Fibroblast of pulmonary artery (primary cell): ENCODE data around the gene CBX8.

Experiments
- DNase-seq: peaks from one replicate; pipeline ENCODE4 v3.0.0-alpha.2; 2010; ENCODE audit warnings: low read depth
- H3K4me3 ChIP-seq: replicated peaks from 2 replicates; pipeline ENCODE4 v1.5.1; 2011; ENCODE audit warnings: low read depth, mild to moderate bottlenecking, control low read depth, low read length, moderate library complexity
- TF ChIP-seq, protein P1 (sequence below): IDR thresholded peaks from 2 replicates; pipeline ENCODE4 v1.5.1; 2011; ENCODE audit warnings: mild to moderate bottlenecking, control low read depth, low read length, inconsistent platforms; ENCODE audit errors: missing control alignments

CBX8 gene

DNA sequence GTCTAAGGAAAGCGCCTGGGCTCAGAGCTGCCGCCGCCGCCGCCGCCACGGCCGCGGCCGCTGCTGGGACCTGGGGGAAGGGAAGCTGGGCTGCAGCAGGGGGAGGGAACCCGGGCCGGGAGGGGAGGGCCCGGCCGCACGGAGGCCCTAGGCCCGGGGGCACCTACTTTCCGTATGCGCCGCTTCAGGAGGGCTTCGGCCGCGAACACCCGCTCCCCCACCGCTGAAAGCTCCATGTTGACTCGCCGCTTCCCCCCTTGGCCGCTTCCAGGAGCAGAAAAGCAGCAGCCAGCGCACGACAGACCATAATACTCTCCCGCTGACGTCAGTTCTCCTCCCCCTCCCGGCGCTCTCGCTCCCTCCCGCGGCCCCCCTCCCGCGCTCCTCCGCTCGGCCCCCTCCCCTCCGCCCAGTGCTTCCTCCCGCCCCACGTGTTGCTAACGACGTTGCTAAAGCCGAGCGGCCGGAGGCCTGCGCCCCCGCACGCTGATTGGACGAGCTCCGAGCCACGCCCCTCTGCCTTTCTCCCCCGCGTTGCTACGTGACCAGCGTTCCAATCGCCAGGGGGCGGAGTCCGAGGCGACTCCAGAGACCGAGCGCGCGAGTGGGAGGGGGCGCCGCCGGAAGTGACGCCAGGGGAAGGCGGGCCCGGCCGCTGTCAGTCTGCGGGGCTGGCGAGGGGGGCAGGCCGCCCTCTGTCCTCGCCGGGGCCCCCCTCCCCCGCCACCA is at the start of gene CBX8:
TSS of gene CBX8 (minus strand) at position 315 of the 729 bp plus-strand sequence. CDS start at position 236, 79 bp downstream.
- peak within 1 kb of the TSS; percentile 75 for H3K4me3 ChIP-seq
- TF ChIP-seq, protein P1, sequence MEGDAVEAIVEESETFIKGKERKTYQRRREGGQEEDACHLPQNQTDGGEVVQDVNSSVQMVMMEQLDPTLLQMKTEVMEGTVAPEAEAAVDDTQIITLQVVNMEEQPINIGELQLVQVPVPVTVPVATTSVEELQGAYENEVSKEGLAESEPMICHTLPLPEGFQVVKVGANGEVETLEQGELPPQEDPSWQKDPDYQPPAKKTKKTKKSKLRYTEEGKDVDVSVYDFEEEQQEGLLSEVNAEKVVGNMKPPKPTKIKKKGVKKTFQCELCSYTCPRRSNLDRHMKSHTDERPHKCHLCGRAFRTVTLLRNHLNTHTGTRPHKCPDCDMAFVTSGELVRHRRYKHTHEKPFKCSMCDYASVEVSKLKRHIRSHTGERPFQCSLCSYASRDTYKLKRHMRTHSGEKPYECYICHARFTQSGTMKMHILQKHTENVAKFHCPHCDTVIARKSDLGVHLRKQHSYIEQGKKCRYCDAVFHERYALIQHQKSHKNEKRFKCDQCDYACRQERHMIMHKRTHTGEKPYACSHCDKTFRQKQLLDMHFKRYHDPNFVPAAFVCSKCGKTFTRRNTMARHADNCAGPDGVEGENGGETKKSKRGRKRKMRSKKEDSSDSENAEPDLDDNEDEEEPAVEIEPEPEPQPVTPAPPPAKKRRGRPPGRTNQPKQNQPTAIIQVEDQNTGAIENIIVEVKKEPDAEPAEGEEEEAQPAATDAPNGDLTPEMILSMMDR, result no peak
- peak; percentile 100 for DNase-seq

DNA sequence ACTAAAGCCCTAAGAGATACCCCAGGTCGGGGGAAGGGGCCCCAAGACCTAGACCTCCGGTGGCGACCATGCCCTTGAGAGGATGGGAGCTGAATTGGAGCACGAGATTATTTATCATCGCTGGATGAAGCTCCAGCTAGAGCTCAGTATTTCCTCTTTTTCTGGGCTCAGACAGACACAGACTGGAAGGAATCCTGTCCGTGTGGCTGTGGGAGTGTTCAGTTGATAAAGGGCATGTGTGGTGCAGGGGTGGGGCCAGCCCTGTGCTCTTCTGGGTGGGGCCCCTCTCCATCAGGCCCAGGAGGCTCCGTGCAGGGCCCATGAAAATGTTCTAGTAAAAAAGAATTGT is 48.7 kb upstream of the CBX8 start:
- TF ChIP-seq, protein P1, result no peak
- no peak for DNase-seq
- no peak overlapping the region for H3K4me3 ChIP-seq

DNA sequence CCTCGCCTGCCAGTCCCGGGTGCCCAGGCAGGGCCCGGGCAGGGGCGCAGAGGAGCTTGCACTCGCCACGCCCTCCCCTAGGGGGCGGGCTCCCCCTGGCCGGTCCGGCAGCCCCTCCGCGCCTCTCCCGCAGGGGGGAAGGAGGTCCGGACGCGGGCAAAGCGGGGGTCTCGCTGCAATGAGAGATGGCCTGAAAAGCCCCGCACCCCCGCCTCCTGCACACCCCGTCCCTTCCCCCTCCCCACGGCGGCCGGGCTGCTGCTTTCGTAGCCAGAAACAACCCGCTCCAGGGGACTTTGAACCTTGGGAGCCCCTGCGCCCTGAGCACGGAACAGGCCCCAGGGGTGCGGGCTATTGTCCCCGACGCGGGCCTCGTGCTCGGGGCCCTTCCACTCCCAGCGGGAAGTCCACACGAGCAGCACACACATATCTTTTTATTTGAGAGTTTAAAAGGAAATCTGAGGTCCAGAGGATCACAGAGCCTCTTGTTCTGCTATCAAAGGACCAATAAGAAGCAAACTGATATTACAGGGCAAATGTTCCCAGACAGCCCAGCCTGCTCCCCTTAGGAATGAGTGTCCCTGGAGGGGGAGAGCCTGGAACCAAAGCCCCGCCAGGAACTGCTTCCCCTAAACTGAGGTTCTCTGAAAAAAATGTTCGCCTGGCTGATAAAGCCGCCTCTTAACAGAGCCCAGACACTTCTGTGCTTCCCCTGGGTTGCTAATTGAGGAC is 48.2 kb upstream of the CBX8 start:
- TF ChIP-seq, protein P1, result peak; percentile 43
- no peak for DNase-seq

DNA sequence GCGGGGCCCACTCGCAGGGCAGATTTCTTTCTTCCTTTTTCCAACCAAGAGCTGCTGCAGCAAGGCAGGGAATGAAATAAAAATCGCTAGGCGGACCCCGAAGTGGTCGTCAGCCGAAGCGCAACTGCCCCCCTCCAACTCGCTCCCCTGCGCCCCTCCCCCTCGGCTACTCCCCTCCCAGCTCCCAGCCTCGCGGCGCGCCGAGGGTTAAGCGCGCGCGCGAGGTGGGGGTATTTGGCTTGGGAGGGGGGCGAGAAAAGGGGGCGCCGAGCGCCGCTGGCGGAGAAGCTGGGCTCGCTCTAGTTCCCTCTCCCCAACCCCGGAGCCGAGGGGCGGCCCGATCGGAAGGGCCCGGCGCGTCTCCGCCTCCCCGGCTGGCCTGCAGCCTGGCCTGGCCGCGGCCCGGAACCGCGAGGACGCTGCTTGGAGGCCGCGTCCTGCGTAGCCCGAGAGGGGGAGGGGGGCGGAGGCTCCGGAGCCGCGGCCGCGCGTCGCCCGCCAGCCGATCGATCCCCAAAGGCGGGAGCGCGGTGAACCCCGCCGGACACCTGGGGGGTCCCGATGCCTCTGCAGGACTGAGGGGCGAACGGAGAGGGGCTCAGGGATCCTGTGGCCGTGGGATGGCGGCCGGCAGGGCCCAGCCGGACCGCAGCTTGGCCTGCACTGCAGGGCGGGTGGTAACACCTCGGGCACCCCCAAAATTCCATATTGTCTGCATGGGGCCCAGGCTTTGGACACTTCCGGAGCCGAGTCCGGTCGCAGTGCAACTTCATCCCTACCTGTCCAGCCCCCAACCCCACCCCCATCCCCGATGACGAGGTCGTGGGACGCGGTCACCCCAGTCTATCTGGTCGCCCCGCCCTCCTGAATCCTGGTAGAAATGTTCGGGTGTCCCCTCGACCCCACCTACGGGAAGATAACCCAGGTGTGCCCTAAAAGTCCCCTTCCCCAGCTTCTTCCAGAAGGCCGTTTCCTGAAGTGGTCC is 47.2 kb upstream of the CBX8 start:
- DNase-seq, result peak; percentile 70
- H3K4me3 ChIP-seq, result peak overlapping the region; percentile 50
- TF ChIP-seq, protein P1, result no peak

More for the DNA sequence above, 48.2 kb upstream of the CBX8 start:
- H3K4me3 ChIP-seq, result peak overlapping the region; percentile 14

DNA sequence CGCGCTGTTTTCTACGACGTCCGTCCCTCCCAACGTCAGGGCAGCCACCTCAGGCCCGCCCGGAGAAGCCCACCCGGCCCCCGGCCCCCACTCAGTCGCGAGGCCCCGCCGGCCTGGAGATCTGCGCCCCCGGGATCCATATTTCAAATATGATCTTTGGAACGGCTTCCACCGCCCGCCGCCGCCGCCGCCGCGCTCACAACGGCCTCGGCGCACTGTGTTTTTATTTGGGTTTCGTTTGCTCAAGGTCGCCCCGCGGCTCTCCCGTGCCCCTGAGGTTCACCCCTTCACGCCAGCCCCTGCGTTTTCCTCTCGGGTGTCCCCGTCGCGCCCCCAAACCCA is 46.6 kb upstream of the CBX8 start:
- no peak for DNase-seq
- TF ChIP-seq, protein P1, result no peak

DNA sequence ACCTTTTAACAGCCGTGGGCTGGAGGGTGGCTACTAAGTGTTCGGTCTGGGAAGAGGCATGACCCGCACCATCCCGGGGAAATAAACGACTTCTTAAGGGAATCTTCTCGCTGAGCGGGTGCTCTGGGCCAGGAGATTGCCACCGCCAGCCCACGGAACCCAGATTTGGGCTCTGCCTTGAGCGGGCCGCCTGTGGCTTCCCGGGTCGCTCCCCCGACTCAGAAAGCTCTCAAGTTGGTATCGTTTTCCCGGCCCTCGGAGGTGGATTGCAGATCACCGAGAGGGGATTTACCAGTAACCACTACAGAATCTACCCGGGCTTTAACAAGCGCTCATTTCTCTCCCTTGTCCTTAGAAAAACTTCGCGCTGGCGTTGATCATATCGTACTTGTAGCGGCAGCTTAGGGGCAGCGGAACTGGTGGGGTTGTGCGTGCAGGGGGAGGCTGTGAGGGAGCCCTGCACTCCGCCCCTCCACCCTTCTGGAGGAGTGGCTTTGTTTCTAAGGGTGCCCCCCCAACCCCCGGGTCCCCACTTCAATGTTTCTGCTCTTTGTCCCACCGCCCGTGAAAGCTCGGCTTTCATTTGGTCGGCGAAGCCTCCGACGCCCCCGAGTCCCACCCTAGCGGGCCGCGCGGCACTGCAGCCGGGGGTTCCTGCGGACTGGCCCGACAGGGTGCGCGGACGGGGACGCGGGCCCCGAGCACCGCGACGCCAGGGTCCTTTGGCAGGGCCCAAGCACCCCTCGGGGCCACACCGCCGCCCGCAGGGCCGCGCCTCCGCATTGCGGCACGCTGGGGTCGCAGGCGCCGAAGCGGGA is 46.0 kb upstream of the CBX8 start:
- DNase-seq, result no peak
- TF ChIP-seq, protein P1, result no peak
- H3K4me3 ChIP-seq, result peak overlapping the region; percentile 50

More for the DNA sequence above, 46.6 kb upstream of the CBX8 start:
- H3K4me3 ChIP-seq, result peak overlapping the region; percentile 50
